CD14-positive monocyte (primary cell): ENCODE measurements around the gene VWA7. TPM values are rescaled to one million over a fixed set of nuclear protein-coding genes. Genes with fewer than 3 reads are reported as not detected.
A peak's percentile ranks its signal among the peaks of the same experiment; 100 is the strongest.

Experiments used
- DNase-seq, 3 donors: peaks; one replicate each; pipeline ENCODE4 v3.0.0-alpha.2; 2011 to 2022
- H2AFZ ChIP-seq: 2 replicates; pipeline ENCODE4 v1.6.0; 2012; ENCODE audit warnings: mild to moderate bottlenecking, low read depth, low read length, inconsistent platforms; ENCODE audit not compliant: insufficient read depth, poor library complexity, severe bottlenecking
- H3K27ac ChIP-seq, 2 donors: 1 replicate in 1 of 2; 2 replicates in 1 of 2; pipeline ENCODE4 v1.5.1; 2012 to 2013; ENCODE audit warnings: low read length in 2 of 2, control low read depth in 1 of 2, inconsistent platforms in 1 of 2, low read depth in 1 of 2, mild to moderate bottlenecking in 1 of 2
- H3K27me3 ChIP-seq, 2 donors: one replicate each; pipeline versions ENCODE4 v1.6.0 to v1.6.1; 2011 to 2013; ENCODE audit warnings: low read length in 2 of 2; ENCODE audit not compliant: control insufficient read depth in 2 of 2, insufficient read depth in 2 of 2
- H3K36me3 ChIP-seq, 2 donors: replicated peaks in 1 of 2; 1 replicate in 1 of 2; 2 replicates in 1 of 2; pipeline versions ENCODE4 v1.5.1 to v1.6.1; 2012 to 2013; ENCODE audit warnings: low read length in 2 of 2, control low read depth in 1 of 2, inconsistent platforms in 1 of 2, mild to moderate bottlenecking in 1 of 2; ENCODE audit not compliant: insufficient read depth in 2 of 2, control insufficient read depth in 1 of 2
- H3K4me1 ChIP-seq, 2 donors: 1 replicate in 1 of 2; 2 replicates in 1 of 2; pipeline versions ENCODE4 v1.5.1 to v1.6.1; 2012 to 2013; ENCODE audit warnings: low read length in 2 of 2, control low read depth in 1 of 2, inconsistent platforms in 1 of 2, mild to moderate bottlenecking in 1 of 2, moderate library complexity in 1 of 2; ENCODE audit not compliant: insufficient read depth in 2 of 2, control insufficient read depth in 1 of 2
- H3K4me2 ChIP-seq: replicated peaks from 2 replicates; pipeline ENCODE3; 2012; ENCODE audit warnings: low read length, moderate library complexity, mild to moderate bottlenecking; ENCODE audit not compliant: poor library complexity, severe bottlenecking; ENCODE audit errors: extremely low read depth
- H3K4me3 ChIP-seq, 3 experiments: fragments of 200-600 bp in 1 of 3; sonication (generic) in 1 of 3; replicated peaks in 1 of 3; 1 replicate in 2 of 3; 2 replicates in 1 of 3; pipeline ENCODE4 v1.5.1; 2011 to 2013; ENCODE audit warnings: low read length in 3 of 3, mild to moderate bottlenecking in 3 of 3, control low read depth in 2 of 3, low read depth in 2 of 3, inconsistent platforms in 1 of 3, moderate library complexity in 1 of 3
- H3K79me2 ChIP-seq: 2 replicates; pipeline ENCODE4 v1.6.0; 2012; ENCODE audit warnings: mild to moderate bottlenecking, control low read depth, inconsistent platforms, low read length, moderate library complexity; ENCODE audit not compliant: insufficient read depth
- H3K9ac ChIP-seq: 2 replicates; pipeline ENCODE4 v1.6.0; 2017; ENCODE audit warnings: low read length, mild to moderate bottlenecking; ENCODE audit not compliant: insufficient read depth, poor library complexity, severe bottlenecking
- H3K9me3 ChIP-seq, 2 donors: replicated peaks in 1 of 2; 1 replicate in 1 of 2; 2 replicates in 1 of 2; pipeline versions ENCODE4 v1.5.1 to v1.6.1; 2012 to 2013; ENCODE audit warnings: low read length in 2 of 2, control low read depth in 1 of 2; ENCODE audit not compliant: control insufficient read depth in 1 of 2, insufficient read depth in 1 of 2
- H4K20me1 ChIP-seq: 2 replicates; pipeline ENCODE4 v1.6.0; 2012; ENCODE audit warnings: mild to moderate bottlenecking, low read length, control low read depth, moderate library complexity; ENCODE audit not compliant: insufficient read depth
- H3K27ac Mint-ChIP-seq, 7 donors: one replicate each; pipeline ENCODE4 v1.8.0; 2020; ENCODE audit warnings: mild to moderate bottlenecking in 7 of 7, mixed read lengths in 7 of 7, moderate library complexity in 6 of 7, inconsistent platforms in 2 of 7
- H3K27me3 Mint-ChIP-seq, 3 donors: one replicate each; pipeline ENCODE4 v1.8.0; 2021 to 2022; ENCODE audit warnings: low read depth in 3 of 3, mild to moderate bottlenecking in 3 of 3, mixed read lengths in 3 of 3, moderate library complexity in 3 of 3, inconsistent platforms in 1 of 3
- H3K36me3 Mint-ChIP-seq, 2 donors: one replicate each; pipeline ENCODE4 v1.8.0; 2020; ENCODE audit warnings: mixed read lengths in 2 of 2, inconsistent platforms in 1 of 2, mild to moderate bottlenecking in 1 of 2
- H3K4me1 Mint-ChIP-seq: one replicate; pipeline ENCODE4 v1.8.0; 2020; ENCODE audit warnings: mild to moderate bottlenecking, mixed read lengths
- H3K4me3 Mint-ChIP-seq, 2 donors: one replicate each; pipeline ENCODE4 v1.8.0; 2020; ENCODE audit warnings: mild to moderate bottlenecking in 2 of 2, mixed read lengths in 2 of 2, moderate library complexity in 1 of 2
- H3K9me3 Mint-ChIP-seq, 7 donors: one replicate each; pipeline ENCODE4 v1.8.0; 2020 to 2022; ENCODE audit warnings: mixed read lengths in 7 of 7, mild to moderate bottlenecking in 6 of 7, moderate library complexity in 6 of 7, inconsistent platforms in 2 of 7
- WGBS: methylation state at CpG from one replicate; pipeline ENCODE4 v1.1.5; 2013; ENCODE audit warnings: missing lambda C conversion rate; ENCODE audit not compliant: insufficient coverage; 5-methylcytosine and 5-hydroxymethylcytosine counted together
- intact Hi-C, 2 donors: fragments of 100-400 bp; cut with micrococcal nuclease; formaldehyde crosslinking; loops; one replicate each; pipeline versions ENCODE4 v1.15.0 to v1.15.1; 2023
- polyA plus RNA-seq, 3 donors: library from polyadenylated mRNA; depleted of rRNA in 1 of 3; unstranded in 2 of 3; stranded (reverse) in 1 of 3; fragments of 300-500 nt in 2 of 3; fragments of >200 nt in 1 of 3; fragmentation: Illumina TruSeq in 2 of 3; gene quantifications; 1 replicate in 2 of 3; 2 replicates in 1 of 3; pipeline ENCODE4 v1.2.3, GENCODE V29; 2012 to 2021
- TF ChIP-seq, protein P1 (sequence below): fragments of 200-600 bp; IDR thresholded peaks from one replicate; pipeline ENCODE4 v1.8.0; 2022; ENCODE audit warnings: antibody characterized with exemption, mild to moderate bottlenecking

The VWA7 gene
- polyA plus RNA-seq, 3 donors, result 0.57 TPM; not detected in 2

DNA sequence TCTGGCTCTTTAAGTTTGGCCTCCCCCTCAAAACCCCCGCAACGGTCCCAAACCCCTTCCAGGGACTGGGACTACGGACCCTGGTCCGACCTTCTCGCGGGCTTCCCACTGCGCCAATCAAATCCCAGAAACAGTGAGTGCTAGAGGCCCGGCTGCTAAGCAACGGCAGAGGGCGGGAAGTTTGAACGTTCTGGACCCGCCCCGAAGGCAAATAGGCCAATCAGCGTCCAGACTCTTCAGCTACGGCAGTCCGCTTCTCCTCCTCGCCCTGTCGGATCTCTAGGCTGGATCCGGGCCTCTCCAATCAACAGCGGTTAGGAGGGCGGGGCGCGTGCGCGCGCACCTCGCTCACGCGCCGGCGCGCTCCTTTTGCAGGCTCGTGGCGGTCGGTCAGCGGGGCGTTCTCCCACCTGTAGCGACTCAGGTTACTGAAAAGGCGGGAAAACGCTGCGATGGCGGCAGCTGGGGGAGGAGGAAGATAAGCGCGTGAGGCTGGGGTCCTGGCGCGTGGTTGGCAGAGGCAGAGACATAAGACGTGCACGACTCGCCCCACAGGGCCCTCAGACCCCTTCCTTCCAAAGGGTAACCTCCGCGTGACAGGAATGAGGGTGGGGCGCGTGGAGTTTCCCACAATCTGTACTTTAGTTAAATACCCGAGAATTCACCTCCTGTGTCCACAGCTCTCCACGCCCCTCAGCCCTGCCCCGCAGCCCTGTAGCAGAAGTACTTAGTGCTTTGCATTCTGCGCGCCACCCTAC, 37.3 kb downstream of the VWA7 start, which contains the start of gene MSH5:
Gene MSH5 (plus strand): TSS at position 367 of the 758 bp plus-strand sequence. CDS start 462 bp downstream, outside the sequence.
- H3K36me3 Mint-ChIP-seq, result peaks cover 10 to 16% of the 10 kb centered on the region in 2 donors
- H3K4me1 Mint-ChIP-seq, result peaks cover 50% of the 10 kb centered on the region

More for the DNA sequence above, 37.3 kb downstream of the VWA7 start, which contains the start of gene MSH5:
- peak within 1 kb of the TSS; percentile 94 for H3K4me2 ChIP-seq
- intact Hi-C loops, result loop anchor here in 1 of 2 donors (2.0 to 10.0 kb wide), 4 partner anchors 29 to 195 kb away; partner anchors contain the start of genes ATP6V1G2, CSNK2B, DDX39B and LY6G5B
- H3K79me2 ChIP-seq, result peaks cover 45% of the 10 kb centered on the region
- peak within 1 kb of the TSS; percentile 66 for H3K9ac ChIP-seq
- H3K4me3 ChIP-seq, result peak within 1 kb of the TSS; percentile 58 to 100 (median 71)
- peaks cover 0 to 2% (median 0%) of the 10 kb centered on the region in 7 donors for H3K9me3 Mint-ChIP-seq
- no peaks in the 10 kb centered on the region for H3K27me3 ChIP-seq
- peak within 1 kb of the TSS; percentile 95 to 100 (median 99) for H3K27ac Mint-ChIP-seq
- peak; percentile 97 to 100 (median 98) for DNase-seq
- H2AFZ ChIP-seq, result peak within 1 kb of the TSS; percentile 84
- under 1% methylated on average over 44 of the region's 58 CpGs for WGBS
- H3K27ac ChIP-seq, result peak within 1 kb of the TSS; percentile 91 to 99
- H3K36me3 ChIP-seq, result peaks cover 0 to 10% of the 10 kb centered on the region in 2 donors
- peaks cover 0 to 2% (median 2%) of the 10 kb centered on the region in 3 donors for H3K27me3 Mint-ChIP-seq
- H4K20me1 ChIP-seq, result peaks cover 1% of the 10 kb centered on the region
- no peaks in the 10 kb centered on the region for H3K9me3 ChIP-seq
- TF ChIP-seq, protein P1, sequence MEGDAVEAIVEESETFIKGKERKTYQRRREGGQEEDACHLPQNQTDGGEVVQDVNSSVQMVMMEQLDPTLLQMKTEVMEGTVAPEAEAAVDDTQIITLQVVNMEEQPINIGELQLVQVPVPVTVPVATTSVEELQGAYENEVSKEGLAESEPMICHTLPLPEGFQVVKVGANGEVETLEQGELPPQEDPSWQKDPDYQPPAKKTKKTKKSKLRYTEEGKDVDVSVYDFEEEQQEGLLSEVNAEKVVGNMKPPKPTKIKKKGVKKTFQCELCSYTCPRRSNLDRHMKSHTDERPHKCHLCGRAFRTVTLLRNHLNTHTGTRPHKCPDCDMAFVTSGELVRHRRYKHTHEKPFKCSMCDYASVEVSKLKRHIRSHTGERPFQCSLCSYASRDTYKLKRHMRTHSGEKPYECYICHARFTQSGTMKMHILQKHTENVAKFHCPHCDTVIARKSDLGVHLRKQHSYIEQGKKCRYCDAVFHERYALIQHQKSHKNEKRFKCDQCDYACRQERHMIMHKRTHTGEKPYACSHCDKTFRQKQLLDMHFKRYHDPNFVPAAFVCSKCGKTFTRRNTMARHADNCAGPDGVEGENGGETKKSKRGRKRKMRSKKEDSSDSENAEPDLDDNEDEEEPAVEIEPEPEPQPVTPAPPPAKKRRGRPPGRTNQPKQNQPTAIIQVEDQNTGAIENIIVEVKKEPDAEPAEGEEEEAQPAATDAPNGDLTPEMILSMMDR, result no peak
- H3K4me1 ChIP-seq, result peaks cover 42 to 54% of the 10 kb centered on the region in 2 donors
- H3K4me3 Mint-ChIP-seq, result peak within 1 kb of the TSS; percentile 92 to 98
